ENCODE data around the gene FASN. TPM values are rescaled to one million over a fixed set of nuclear protein-coding genes. Genes with fewer than 3 reads are reported as not detected.

The FASN gene
- total and polyA plus RNA-seq, 8 donors = 18.0 to 550 (median 40.0) TPM

DNA sequence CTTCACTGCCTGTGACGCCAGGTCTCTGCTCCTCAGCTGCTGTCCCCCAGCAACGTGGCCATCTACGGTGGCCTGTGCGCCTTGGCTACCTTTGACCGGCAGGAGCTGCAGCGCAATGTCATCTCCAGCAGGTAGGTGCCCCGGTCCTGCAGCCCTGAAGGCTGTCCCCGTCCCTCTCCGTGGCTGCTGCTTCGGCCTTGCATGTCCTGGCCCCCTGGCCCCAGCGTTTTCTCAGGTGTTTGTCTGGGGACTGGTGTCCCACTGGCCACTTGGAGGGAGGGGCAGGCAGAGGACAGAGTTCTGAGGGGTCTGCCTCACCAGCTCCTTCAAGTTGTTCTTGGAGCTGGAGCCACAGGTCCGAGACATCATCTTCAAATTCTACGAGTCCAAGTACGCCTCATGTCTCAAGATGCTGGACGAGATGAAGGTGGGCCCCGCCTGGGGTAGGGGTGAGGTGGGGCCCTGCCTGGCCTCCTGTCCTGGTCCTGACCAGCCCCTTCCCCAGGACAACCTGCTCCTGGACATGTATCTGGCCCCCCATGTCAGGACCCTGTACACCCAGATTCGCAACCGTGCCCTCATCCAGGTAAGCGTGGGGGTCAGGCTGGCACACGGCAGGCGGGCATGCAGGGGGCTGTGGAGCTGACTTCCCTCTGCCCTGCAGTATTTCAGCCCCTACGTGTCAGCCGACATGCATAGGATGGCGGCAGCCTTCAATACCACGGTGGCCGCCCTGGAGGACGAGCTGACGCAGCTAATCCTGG is 41.9 kb downstream of the FASN start:
- Histone ChIP-seq H3K36me3 (peaks cover 0 to 81% of the 10 kb centered on the region in 2 donors), H3K4me1 (peaks cover 9 to 21% of the 10 kb centered on the region in 2 donors), H3K27me3 (no peaks in the 10 kb centered on the region), H3K4me3 (no peak overlapping the region), H3K9me3 (no peaks in the 10 kb centered on the region), H3K27ac (no peak overlapping the region)
- TF ChIP-seq, protein P1, sequence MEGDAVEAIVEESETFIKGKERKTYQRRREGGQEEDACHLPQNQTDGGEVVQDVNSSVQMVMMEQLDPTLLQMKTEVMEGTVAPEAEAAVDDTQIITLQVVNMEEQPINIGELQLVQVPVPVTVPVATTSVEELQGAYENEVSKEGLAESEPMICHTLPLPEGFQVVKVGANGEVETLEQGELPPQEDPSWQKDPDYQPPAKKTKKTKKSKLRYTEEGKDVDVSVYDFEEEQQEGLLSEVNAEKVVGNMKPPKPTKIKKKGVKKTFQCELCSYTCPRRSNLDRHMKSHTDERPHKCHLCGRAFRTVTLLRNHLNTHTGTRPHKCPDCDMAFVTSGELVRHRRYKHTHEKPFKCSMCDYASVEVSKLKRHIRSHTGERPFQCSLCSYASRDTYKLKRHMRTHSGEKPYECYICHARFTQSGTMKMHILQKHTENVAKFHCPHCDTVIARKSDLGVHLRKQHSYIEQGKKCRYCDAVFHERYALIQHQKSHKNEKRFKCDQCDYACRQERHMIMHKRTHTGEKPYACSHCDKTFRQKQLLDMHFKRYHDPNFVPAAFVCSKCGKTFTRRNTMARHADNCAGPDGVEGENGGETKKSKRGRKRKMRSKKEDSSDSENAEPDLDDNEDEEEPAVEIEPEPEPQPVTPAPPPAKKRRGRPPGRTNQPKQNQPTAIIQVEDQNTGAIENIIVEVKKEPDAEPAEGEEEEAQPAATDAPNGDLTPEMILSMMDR (IDR thresholded peaks at IDR 0.05) = no peak
- ATAC-seq (no peak), DNase-seq (peak in 1 of 4 donors; percentile 60)
- intact Hi-C loops (cut with DNase I) = no loop called here

DNA sequence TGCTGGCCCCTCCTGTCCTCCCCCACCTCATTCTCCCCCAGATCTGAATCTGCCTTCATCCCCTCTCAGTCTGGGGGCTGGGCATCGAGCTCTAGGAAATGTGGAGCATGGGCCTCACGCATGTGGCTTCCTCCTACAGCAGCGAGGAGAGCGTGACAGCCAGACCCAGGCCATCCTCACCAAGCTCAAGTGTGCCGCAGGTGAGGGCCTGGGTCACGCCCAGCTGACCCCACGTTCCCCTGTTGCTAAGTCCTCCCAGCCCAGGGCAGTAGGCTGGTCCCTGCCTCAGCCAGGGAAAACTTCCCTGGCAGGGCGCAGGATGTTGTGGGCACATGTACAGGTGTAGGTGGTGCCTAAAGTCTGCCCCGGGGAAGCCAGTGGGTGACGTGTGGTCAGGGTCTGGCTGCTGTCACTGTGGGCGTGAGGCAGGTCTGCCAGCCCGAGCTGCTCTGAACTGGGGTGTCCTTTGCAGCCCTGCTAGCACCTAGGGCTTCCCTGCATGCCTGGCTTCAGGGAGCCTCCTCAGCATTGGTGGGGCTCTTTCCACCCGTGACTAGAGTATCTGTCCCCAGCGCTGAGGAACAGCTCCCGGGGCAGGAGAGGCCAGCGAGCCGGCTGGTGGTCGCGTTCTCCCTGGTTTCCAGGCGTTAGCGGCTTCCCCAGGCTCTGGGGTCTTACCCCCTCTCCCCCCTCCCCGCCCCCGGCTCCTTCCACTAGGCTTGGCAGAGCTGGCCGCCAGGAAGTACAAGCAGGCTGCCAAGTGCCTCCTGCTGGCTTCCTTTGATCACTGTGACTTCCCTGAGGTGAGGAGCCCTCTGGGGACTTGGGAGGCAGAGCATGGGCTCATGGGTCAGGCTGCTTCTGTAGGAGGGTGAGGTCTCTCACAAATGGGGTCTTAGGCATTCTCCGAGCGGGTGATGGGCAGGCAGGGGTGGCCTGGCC is 42.7 kb downstream of the FASN start:
- TF ChIP-seq, protein P1 (IDR thresholded peaks at IDR 0.05) = no peak
- no peaks in the 10 kb centered on the region for H3K27me3 ChIP-seq
- no peak for ATAC-seq
- H3K9me3 ChIP-seq = no peaks in the 10 kb centered on the region
- intact Hi-C loops (cut with DNase I) = no loop called here
- H3K27ac ChIP-seq = no peak overlapping the region
- H3K4me3 ChIP-seq = no peak overlapping the region
- peaks cover 0 to 72% of the 10 kb centered on the region in 2 donors for H3K36me3 ChIP-seq
- H3K4me1 ChIP-seq = peaks cover 16 to 29% of the 10 kb centered on the region in 2 donors
- peak in 1 of 4 donors; percentile 56 for DNase-seq

DNA sequence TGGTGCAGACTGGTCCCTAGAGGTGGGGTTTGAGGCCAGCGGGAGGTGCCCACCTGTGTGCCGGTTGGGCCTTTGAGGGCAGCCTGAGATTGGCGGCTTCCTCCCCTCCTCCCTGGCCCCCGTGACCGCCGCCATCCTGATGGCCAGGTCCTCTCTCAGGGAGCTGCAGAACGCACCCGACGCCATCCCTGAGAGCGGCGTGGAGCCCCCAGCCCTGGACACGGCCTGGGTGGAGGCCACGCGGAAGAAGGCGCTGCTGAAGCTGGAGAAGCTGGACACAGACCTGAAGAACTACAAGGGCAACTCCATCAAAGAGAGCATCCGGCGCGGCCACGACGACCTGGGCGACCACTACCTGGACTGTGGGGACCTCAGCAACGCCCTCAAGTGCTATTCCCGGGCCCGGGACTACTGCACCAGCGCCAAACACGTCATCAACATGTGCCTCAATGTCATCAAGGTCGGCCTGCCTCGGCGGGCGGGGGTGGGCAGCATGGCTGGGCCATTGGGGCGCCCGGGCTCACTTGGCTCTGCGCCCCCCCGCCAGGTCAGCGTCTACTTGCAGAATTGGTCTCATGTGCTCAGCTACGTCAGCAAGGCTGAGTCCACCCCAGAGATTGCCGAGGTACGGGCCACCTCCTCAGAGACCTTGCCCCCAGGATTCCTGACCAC is 43.5 kb downstream of the FASN start:
- ATAC-seq = no peak
- intact Hi-C loops (cut with DNase I) = no loop called here

DNA sequence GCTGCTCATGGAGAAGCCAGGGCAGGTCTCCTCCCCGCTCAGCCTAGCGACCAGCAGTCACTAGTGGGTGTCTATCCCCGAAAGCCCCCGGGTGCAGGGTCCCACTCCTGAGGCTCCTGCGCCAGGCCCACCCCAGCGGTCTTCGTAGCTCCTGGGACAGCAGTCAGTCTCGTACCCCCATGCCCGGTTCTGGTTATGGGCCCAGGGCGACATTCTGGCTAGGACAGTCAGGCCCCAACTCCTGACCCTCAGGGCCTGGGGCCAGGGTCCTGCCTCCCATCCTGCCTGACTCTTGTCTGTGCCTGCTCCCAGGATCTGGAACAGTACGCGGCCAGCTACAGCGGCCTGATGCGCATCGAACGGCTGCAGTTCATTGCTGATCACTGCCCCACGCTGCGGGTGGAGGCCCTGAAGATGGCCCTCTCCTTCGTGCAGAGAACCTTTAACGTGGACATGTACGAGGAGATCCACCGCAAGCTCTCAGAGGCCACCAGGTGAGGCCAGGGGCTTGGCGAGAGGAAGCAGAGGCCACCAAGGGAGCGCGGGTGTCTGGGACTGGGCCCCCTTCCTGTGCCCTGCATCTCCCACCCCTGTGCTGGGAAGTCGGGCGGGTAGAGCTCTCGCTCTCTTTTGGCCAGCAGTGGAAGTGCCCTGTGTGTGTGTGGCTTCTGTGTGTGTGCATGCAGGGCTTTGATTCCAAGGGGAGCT is 44.3 kb downstream of the FASN start:
- ATAC-seq (no peak), DNase-seq (peak in 1 of 4 donors; percentile 68)
- Histone ChIP-seq H3K4me1 (peaks cover 17 to 41% of the 10 kb centered on the region in 2 donors), H3K36me3 (peaks cover 0 to 68% of the 10 kb centered on the region in 2 donors), H3K27ac (no peak overlapping the region), H3K27me3 (no peaks in the 10 kb centered on the region), H3K4me3 (peak overlapping the region in 1 of 2 donors; percentile 75), H3K9me3 (no peaks in the 10 kb centered on the region)
- intact Hi-C loops (cut with DNase I) = no loop called here
- TF ChIP-seq, protein P1 (IDR thresholded peaks at IDR 0.05) = no peak

More for the DNA sequence above, 43.5 kb downstream of the FASN start:
- DNase-seq = peak in 1 of 4 donors; percentile 73
- H3K4me1 ChIP-seq = peaks cover 17 to 37% of the 10 kb centered on the region in 2 donors
- TF ChIP-seq, protein P1 (IDR thresholded peaks at IDR 0.05) = no peak
- H3K9me3 ChIP-seq = no peaks in the 10 kb centered on the region
- no peak overlapping the region for H3K27ac ChIP-seq
- no peaks in the 10 kb centered on the region for H3K27me3 ChIP-seq
- peaks cover 0 to 68% of the 10 kb centered on the region in 2 donors for H3K36me3 ChIP-seq
- H3K4me3 ChIP-seq = no peak overlapping the region

All from left lung (tissue), 10 donors.